ENCODE measurements around the gene CHKA.

The CHKA gene

GRCh38 chr11:68013611-68014156 is 107.5 kb downstream of the CHKA start:
- no peak for DNase-seq (ENCODE audit: low read depth, low spot score)

GRCh38 chr11:68012843-68013610 is 108.2 kb downstream of the CHKA start:
- no peak for DNase-seq (ENCODE audit: low read depth, low spot score)

- no peak for DNase-seq (ENCODE audit: low read depth, low spot score)
Observed at GRCh38 chr11:68012044-68012842, 108.9 kb downstream of the CHKA start.

GRCh38 chr11:68011051-68011943 is 109.9 kb downstream of the CHKA start:
- DNase-seq (ENCODE audit: low read depth, low spot score): no peak

- no peak for DNase-seq (ENCODE audit: low read depth, low spot score)
Observed at GRCh38 chr11:68010090-68011041, 110.8 kb downstream of the CHKA start, which contains the start of gene ALDH3B1. Gene ALDH3B1 (plus strand): TSS chr11:68010327. CDS start chr11:68015298, 4,971 bp downstream.

- DNase-seq (ENCODE audit: low read depth, low spot score): no peak
Observed at GRCh38 chr11:68009391-68010089, 111.6 kb downstream of the CHKA start.

- no peak for DNase-seq (ENCODE audit: low read depth, low spot score)
Observed at GRCh38 chr11:68008381-68009337, 112.5 kb downstream of the CHKA start.

- no peak for DNase-seq (ENCODE audit: low read depth, low spot score)
Observed at GRCh38 chr11:68007498-68008380, 113.4 kb downstream of the CHKA start.

GRCh38 chr11:68006606-68007166 is 114.5 kb downstream of the CHKA start:
- no peak for DNase-seq (ENCODE audit: low read depth, low spot score)

- DNase-seq (ENCODE audit: low read depth, low spot score): no peak
Observed at GRCh38 chr11:68004551-68005335, 116.4 kb downstream of the CHKA start.

GRCh38 chr11:68003846-68004550 is 117.2 kb downstream of the CHKA start, which contains the start of gene UNC93B1:
Gene UNC93B1 (minus strand): TSS chr11:68004097. CDS start chr11:68004043, 54 bp downstream.
- peak; percentile 44 for DNase-seq (ENCODE audit: low read depth, low spot score)

GRCh38 chr11:68002938-68003845 is 118.0 kb downstream of the CHKA start:
- no peak for DNase-seq (ENCODE audit: low read depth, low spot score)

All from activated CD4-positive, CD25-positive, alpha-beta regulatory T cell treated with anti-CD3 and anti-CD28 coated beads, Interleukin-2, amount 50 U/mL, for 16 hours (primary cell).